22Rv1 (cell line): ENCODE data around the gene SPEM2.

Source experiments
- CTCF ChIP-seq: fragments of 450-650 bp; IDR thresholded peaks from 2 replicates; pipeline ENCODE4 v1.5.1; 2017; ENCODE audit warnings: mild to moderate bottlenecking
- ZFX ChIP-seq: fragments of 450-650 bp; IDR thresholded peaks from 2 replicates; pipeline ENCODE4 v1.6.1; 2017; ENCODE audit warnings: antibody characterized with exemption, borderline replicate concordance

DNA sequence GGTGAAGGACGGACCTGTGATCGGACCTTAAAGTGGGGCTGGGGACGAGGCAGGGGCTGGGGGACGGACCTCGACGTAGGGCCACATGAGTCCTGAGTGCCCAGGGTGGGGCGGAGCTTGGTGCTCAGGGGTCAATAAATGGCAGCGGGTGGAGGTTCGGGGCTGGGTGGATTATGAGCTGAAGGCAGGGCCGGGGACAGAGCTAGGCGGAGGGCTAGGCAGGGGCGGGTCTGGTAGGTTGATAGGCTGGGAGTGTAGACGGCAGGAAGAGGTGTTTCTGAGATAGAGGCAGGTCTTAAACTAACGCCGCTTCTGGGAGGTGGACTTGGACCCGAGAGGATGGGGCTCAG, 20.2 kb downstream of the SPEM2 start:
- TF ChIP-seq CTCF (no peak), ZFX (no peak)
